HCT116 (cell line): ENCODE measurements around the gene CPS1. TPM values are rescaled to one million over a fixed set of nuclear protein-coding genes. Genes with fewer than 3 reads are reported as not detected.

ENCODE experiments used
- ATAC-seq: fragments of 200-7000 bp; cut with Tn5 transposase; 2 replicates; pipeline ENCODE4 v1.9.1; 2020; ENCODE audit warnings: mild to moderate bottlenecking, moderate library complexity
- BruUV-seq: library from RNA; stranded (reverse); fragments of 400-500 nt; replicated peaks from 2 replicates; lab custom pipeline; 2021; lab: Mats Ljungman, UMichigan
- CTCF ChIA-PET: fragments of 300-600 bp; sonication (Branson Sonifier 250); formaldehyde crosslinking; loops from one replicate; lab custom pipeline; 2021; ENCODE audit warnings: antibody characterized with exemption; lab: Charles Lee
- POLR2A ChIA-PET: fragments of 300-600, 350-600 bp; sonication (Branson Sonifier 250); formaldehyde crosslinking; loops from one replicate; lab custom pipeline; 2021; ENCODE audit warnings: antibody characterized with exemption; lab: Charles Lee
- RAD21 ChIA-PET, 2 experiments: fragments of 300-600 bp; sonication (Branson Sonifier 250); formaldehyde crosslinking; loops; one replicate each; lab custom pipeline; 2023; ENCODE audit warnings: low total read pairs in 2 of 2; ENCODE audit not compliant: uncharacterized antibody in 2 of 2, unreplicated experiment in 2 of 2, low non-redundant PET in 1 of 2; lab: Charles Lee
- DNase-seq: peaks from one replicate; pipeline ENCODE4 v3.0.0-alpha.2; 2010; ENCODE audit warnings: low read depth, low spot score
- H2AFZ ChIP-seq: fragments of 200-600 bp; shearing (Covaris generic), sonication (generic); 2 replicates; pipeline ENCODE4 v1.6.1; 2017; ENCODE audit warnings: low read depth, mixed run types, mixed read lengths, antibody characterized with exemption, low read length; ENCODE audit not compliant: poor library complexity, severe bottlenecking
- H3K27ac ChIP-seq: 2 replicates; pipeline ENCODE4 v1.5.1; 2012; ENCODE audit warnings: low read depth, low read length
- H3K27me3 ChIP-seq: fragments of 200-600 bp; sonication (generic); 2 replicates; pipeline ENCODE4 v1.6.1; 2016; ENCODE audit warnings: mixed run types, low read length, mixed read lengths; ENCODE audit not compliant: insufficient read depth
- H3K36me3 ChIP-seq, 2 experiments: fragments of 200-500 bp in 1 of 2; fragments of 200-600 bp in 1 of 2; sonication (Bioruptor generic) in 1 of 2; sonication (generic) in 1 of 2; 2 replicates each; pipeline versions ENCODE4 v1.5.1 to v1.6.1; 2014 to 2016; ENCODE audit warnings: low read length in 2 of 2, inconsistent platforms in 1 of 2, mixed read lengths in 1 of 2, mixed run types in 1 of 2; ENCODE audit not compliant: insufficient read depth in 2 of 2, control insufficient read depth in 1 of 2
- H3K4me1 ChIP-seq, 2 experiments: fragments of 200-600 bp in 1 of 2; sonication (generic) in 1 of 2; 2 replicates each; pipeline versions ENCODE4 v1.5.1 to v1.6.1; 2012 to 2017; ENCODE audit warnings: low read length in 2 of 2, inconsistent platforms in 1 of 2, mild to moderate bottlenecking in 1 of 2, mixed read lengths in 1 of 2, mixed run types in 1 of 2, moderate library complexity in 1 of 2; ENCODE audit not compliant: insufficient read depth in 2 of 2, control insufficient read depth in 1 of 2
- H3K4me2 ChIP-seq: fragments of 200-600 bp; sonication (generic); 2 replicates; pipeline ENCODE4 v1.6.1; 2017; ENCODE audit warnings: mixed run types, low read length, mixed read lengths
- H3K4me3 ChIP-seq, 2 experiments: fragments of 200-600 bp in 1 of 2; sonication (generic) in 1 of 2; replicated peaks in 1 of 2; 2 replicates each; pipeline ENCODE4 v1.5.1; 2011 to 2016; ENCODE audit warnings: low read length in 2 of 2, control low read depth in 1 of 2, low read depth in 1 of 2, mild to moderate bottlenecking in 1 of 2, mixed read lengths in 1 of 2, mixed run types in 1 of 2
- H3K79me2 ChIP-seq: fragments of 200-600 bp; sonication (generic); 2 replicates; pipeline ENCODE4 v1.6.1; 2017; ENCODE audit warnings: mild to moderate bottlenecking, mixed run types, low read length, moderate library complexity, mixed read lengths; ENCODE audit not compliant: insufficient read depth
- H3K9ac ChIP-seq: fragments of 200-600 bp; sonication (generic); 2 replicates; pipeline ENCODE4 v1.6.1; 2016; ENCODE audit warnings: low read length, mixed read lengths
- H3K9me2 ChIP-seq: fragments of 200-600 bp; sonication (generic), shearing (Covaris generic); 2 replicates; pipeline ENCODE4 v1.6.1; 2017; ENCODE audit warnings: mixed run types, mild to moderate bottlenecking, moderate library complexity; ENCODE audit not compliant: insufficient read depth
- H3K9me3 ChIP-seq, 2 experiments: fragments of 200-500 bp in 1 of 2; fragments of 200-600 bp in 1 of 2; sonication (Bioruptor generic) in 1 of 2; sonication (generic) in 1 of 2; 2 replicates each; pipeline ENCODE4 v1.6.1; 2014 to 2017; ENCODE audit warnings: low read length in 2 of 2, mixed read lengths in 2 of 2, inconsistent platforms in 1 of 2, low read depth in 1 of 2, mild to moderate bottlenecking in 1 of 2, mixed run types in 1 of 2, moderate library complexity in 1 of 2; ENCODE audit not compliant: control insufficient read depth in 1 of 2, insufficient read depth in 1 of 2
- H4K20me1 ChIP-seq: fragments of 200-600 bp; sonication (generic), shearing (Covaris generic); 2 replicates; pipeline ENCODE4 v1.6.1; 2017; ENCODE audit warnings: mixed run types, mild to moderate bottlenecking, moderate library complexity; ENCODE audit not compliant: insufficient read depth
- CBX3 ChIP-seq: IDR thresholded peaks from 2 replicates; pipeline ENCODE4 v1.6.1; 2012; ENCODE audit warnings: low read depth
- CEBPB ChIP-seq: IDR thresholded peaks from 2 replicates; pipeline ENCODE4 v1.6.1; 2012; ENCODE audit warnings: low read depth
- EGR1 ChIP-seq: IDR thresholded peaks from 2 replicates; pipeline ENCODE4 v1.6.1; 2012; ENCODE audit warnings: low read depth
- EZH2 ChIP-seq: fragments of 200-600 bp; sonication (generic); IDR thresholded peaks from 2 replicates; pipeline ENCODE4 v1.6.1; 2017; ENCODE audit warnings: antibody characterized with exemption, mixed run types
- EZH2phosphoT487 ChIP-seq: fragments of 200-600 bp; IDR thresholded peaks from 2 replicates; pipeline ENCODE4 v1.6.1; 2018; ENCODE audit warnings: antibody characterized with exemption, borderline replicate concordance
- JUND ChIP-seq: IDR thresholded peaks from 2 replicates; pipeline ENCODE4 v1.6.1; 2012
- POLR2A ChIP-seq: IDR thresholded peaks from 2 replicates; pipeline ENCODE4 v1.7.0; 2011; ENCODE audit warnings: borderline replicate concordance; ENCODE audit not compliant: insufficient read depth, insufficient read length; ENCODE audit errors: extremely low read depth
- POLR2AphosphoS5 ChIP-seq: IDR thresholded peaks from 2 replicates; pipeline ENCODE4 v1.6.1; 2011; ENCODE audit warnings: mild to moderate bottlenecking, low read depth, low read length, moderate library complexity
- RAD21 ChIP-seq: IDR thresholded peaks from 2 replicates; pipeline ENCODE4 v1.6.1; 2012; ENCODE audit warnings: low read depth, mild to moderate bottlenecking
- SIN3A ChIP-seq: IDR thresholded peaks from 2 replicates; pipeline ENCODE4 v1.6.1; 2012; ENCODE audit warnings: low read depth
- SP1 ChIP-seq: IDR thresholded peaks from 2 replicates; pipeline ENCODE4 v1.6.1; 2012; ENCODE audit warnings: low read depth
- SRF ChIP-seq: IDR thresholded peaks from 2 replicates; pipeline ENCODE4 v1.6.1; 2012; ENCODE audit warnings: low read depth
- TCF7L2 ChIP-seq: IDR thresholded peaks from 2 replicates; pipeline ENCODE4 v1.7.0; 2011; ENCODE audit warnings: borderline replicate concordance, inconsistent platforms; ENCODE audit not compliant: insufficient read depth, insufficient read length; ENCODE audit errors: extremely low read depth
- YY1 ChIP-seq: IDR thresholded peaks from 2 replicates; pipeline ENCODE4 v1.6.1; 2011; ENCODE audit warnings: low read length, low read depth, moderate library complexity, mild to moderate bottlenecking; ENCODE audit not compliant: insufficient replicate concordance; ENCODE audit errors: extremely low read depth
- ZFX ChIP-seq: fragments of 450-650 bp; IDR thresholded peaks from 2 replicates; pipeline ENCODE4 v1.6.1; 2017
- ZNF274 ChIP-seq: fragments of 200-500 bp; sonication (Bioruptor generic); IDR thresholded peaks from 2 replicates; pipeline ENCODE4 v1.6.1; 2014; ENCODE audit warnings: mild to moderate bottlenecking, low read depth, low read length, inconsistent platforms
- intact Hi-C: fragments of 100-400 bp; cut with micrococcal nuclease; formaldehyde crosslinking; loops from 2 replicates; pipeline ENCODE4 v1.10.0; 2022
- total RNA-seq: library from RNA; stranded (reverse); gene quantifications from one replicate; pipeline ENCODE4 v1.2.1, GENCODE V29; 2021; ENCODE audit not compliant: unreplicated experiment
- TF ChIP-seq, protein P1 (sequence below): IDR thresholded peaks from 2 replicates; pipeline ENCODE4 v1.6.1; 2012; ENCODE audit warnings: low read depth
- TF ChIP-seq, protein P2 (sequence below), 3 experiments: fragments of 200-600 bp in 1 of 3; sonication (generic) in 1 of 3; IDR thresholded peaks in 2 of 3; conservative IDR thresholded peaks in 1 of 3; 2 replicates each; pipeline ENCODE4 v1.5.1; 2012 to 2017; ENCODE audit warnings: low read depth in 2 of 3, low read length in 2 of 3, antibody characterized with exemption in 1 of 3, borderline replicate concordance in 1 of 3, control low read depth in 1 of 3, mild to moderate bottlenecking in 1 of 3, mixed read lengths in 1 of 3, mixed run types in 1 of 3, moderate library complexity in 1 of 3; ENCODE audit not compliant: insufficient read depth in 1 of 3
- TF ChIP-seq, protein P3 (sequence below): IDR thresholded peaks from 2 replicates; pipeline ENCODE4 v1.6.1; 2012
- TF ChIP-seq, protein P4 (sequence below): IDR thresholded peaks from 2 replicates; pipeline ENCODE4 v1.6.1; 2012

CPS1 gene
- total RNA-seq, 1 experiment from 2014 or later, result 37.5 TPM

DNA sequence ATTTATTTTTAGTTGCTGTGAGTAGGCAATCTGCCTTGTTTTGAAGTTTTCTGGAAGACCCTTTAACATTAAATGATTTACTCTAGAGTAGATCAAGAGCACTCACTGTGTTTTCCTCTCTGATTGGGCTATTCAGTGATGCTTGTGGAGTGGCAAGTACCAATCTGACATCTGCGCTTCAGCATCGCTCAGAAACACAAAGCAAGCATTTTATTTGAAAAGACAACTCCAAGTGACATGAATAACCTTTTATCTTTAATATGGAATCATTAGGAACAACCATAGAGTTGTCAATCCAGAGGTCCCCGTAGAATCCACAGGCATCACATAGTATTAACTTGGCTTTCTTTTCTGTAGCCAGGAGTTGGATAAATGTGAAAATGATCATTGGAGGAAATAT, 114.7 kb downstream of the CPS1 start:
- intact Hi-C loops, result no loop called here
- Histone ChIP-seq H3K9me2 (no peaks in the 10 kb centered on the region), H3K4me3 (no peak overlapping the region), H3K27ac (no peak overlapping the region), H3K9me3 (no peaks in the 10 kb centered on the region), H3K36me3 (no peaks in the 10 kb centered on the region), H2AFZ (no peak overlapping the region), H3K27me3 (no peaks in the 10 kb centered on the region), H3K4me1 (no peaks in the 10 kb centered on the region), H3K79me2 (no peaks in the 10 kb centered on the region), H3K9ac (no peak overlapping the region), H3K4me2 (no peak overlapping the region), H4K20me1 (no peaks in the 10 kb centered on the region)
- no peak for TF ChIP-seq YY1
- no peak for TF ChIP-seq SRF
- TF ChIP-seq CBX3, result no peak
- TF ChIP-seq ZFX, result no peak
- no peak for TF ChIP-seq SP1
- TF ChIP-seq RAD21, result no peak
- TF ChIP-seq, protein P1, sequence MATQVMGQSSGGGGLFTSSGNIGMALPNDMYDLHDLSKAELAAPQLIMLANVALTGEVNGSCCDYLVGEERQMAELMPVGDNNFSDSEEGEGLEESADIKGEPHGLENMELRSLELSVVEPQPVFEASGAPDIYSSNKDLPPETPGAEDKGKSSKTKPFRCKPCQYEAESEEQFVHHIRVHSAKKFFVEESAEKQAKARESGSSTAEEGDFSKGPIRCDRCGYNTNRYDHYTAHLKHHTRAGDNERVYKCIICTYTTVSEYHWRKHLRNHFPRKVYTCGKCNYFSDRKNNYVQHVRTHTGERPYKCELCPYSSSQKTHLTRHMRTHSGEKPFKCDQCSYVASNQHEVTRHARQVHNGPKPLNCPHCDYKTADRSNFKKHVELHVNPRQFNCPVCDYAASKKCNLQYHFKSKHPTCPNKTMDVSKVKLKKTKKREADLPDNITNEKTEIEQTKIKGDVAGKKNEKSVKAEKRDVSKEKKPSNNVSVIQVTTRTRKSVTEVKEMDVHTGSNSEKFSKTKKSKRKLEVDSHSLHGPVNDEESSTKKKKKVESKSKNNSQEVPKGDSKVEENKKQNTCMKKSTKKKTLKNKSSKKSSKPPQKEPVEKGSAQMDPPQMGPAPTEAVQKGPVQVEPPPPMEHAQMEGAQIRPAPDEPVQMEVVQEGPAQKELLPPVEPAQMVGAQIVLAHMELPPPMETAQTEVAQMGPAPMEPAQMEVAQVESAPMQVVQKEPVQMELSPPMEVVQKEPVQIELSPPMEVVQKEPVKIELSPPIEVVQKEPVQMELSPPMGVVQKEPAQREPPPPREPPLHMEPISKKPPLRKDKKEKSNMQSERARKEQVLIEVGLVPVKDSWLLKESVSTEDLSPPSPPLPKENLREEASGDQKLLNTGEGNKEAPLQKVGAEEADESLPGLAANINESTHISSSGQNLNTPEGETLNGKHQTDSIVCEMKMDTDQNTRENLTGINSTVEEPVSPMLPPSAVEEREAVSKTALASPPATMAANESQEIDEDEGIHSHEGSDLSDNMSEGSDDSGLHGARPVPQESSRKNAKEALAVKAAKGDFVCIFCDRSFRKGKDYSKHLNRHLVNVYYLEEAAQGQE, result no peak
- no peak for TF ChIP-seq JUND
- TF ChIP-seq EZH2phosphoT487, result no peak
- no peak for TF ChIP-seq EGR1
- no peak for TF ChIP-seq SIN3A
- TF ChIP-seq, protein P2, sequence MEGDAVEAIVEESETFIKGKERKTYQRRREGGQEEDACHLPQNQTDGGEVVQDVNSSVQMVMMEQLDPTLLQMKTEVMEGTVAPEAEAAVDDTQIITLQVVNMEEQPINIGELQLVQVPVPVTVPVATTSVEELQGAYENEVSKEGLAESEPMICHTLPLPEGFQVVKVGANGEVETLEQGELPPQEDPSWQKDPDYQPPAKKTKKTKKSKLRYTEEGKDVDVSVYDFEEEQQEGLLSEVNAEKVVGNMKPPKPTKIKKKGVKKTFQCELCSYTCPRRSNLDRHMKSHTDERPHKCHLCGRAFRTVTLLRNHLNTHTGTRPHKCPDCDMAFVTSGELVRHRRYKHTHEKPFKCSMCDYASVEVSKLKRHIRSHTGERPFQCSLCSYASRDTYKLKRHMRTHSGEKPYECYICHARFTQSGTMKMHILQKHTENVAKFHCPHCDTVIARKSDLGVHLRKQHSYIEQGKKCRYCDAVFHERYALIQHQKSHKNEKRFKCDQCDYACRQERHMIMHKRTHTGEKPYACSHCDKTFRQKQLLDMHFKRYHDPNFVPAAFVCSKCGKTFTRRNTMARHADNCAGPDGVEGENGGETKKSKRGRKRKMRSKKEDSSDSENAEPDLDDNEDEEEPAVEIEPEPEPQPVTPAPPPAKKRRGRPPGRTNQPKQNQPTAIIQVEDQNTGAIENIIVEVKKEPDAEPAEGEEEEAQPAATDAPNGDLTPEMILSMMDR (IDR thresholded peaks at IDR 0.05 in 2 of 3, conservative IDR thresholded peaks at IDR 0.05 in 1 of 3; ENCODE audit: borderline replicate concordance in 1 of 3, insufficient read depth in 1 of 3, low read depth in 2 of 3, low read length in 2 of 3), result no peak
- no peak for TF ChIP-seq ZNF274
- no peak for TF ChIP-seq EZH2
- TF ChIP-seq, protein P3, sequence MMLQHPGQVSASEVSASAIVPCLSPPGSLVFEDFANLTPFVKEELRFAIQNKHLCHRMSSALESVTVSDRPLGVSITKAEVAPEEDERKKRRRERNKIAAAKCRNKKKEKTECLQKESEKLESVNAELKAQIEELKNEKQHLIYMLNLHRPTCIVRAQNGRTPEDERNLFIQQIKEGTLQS, result no peak
- no peak for TF ChIP-seq TCF7L2
- TF ChIP-seq CEBPB, result no peak
- no peak for TF ChIP-seq POLR2AphosphoS5
- no peak for TF ChIP-seq POLR2A
- TF ChIP-seq, protein P4, sequence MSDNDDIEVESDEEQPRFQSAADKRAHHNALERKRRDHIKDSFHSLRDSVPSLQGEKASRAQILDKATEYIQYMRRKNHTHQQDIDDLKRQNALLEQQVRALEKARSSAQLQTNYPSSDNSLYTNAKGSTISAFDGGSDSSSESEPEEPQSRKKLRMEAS, result no peak
- ATAC-seq (no peak), DNase-seq (no peak)
- BruUV-seq, result no TSS peak
- ChIA-PET POLR2A (no interaction called here), CTCF (no interaction called here), RAD21 (no interaction called here)
